Measurements from ENCODE around the gene HDDC2.

DNA sequence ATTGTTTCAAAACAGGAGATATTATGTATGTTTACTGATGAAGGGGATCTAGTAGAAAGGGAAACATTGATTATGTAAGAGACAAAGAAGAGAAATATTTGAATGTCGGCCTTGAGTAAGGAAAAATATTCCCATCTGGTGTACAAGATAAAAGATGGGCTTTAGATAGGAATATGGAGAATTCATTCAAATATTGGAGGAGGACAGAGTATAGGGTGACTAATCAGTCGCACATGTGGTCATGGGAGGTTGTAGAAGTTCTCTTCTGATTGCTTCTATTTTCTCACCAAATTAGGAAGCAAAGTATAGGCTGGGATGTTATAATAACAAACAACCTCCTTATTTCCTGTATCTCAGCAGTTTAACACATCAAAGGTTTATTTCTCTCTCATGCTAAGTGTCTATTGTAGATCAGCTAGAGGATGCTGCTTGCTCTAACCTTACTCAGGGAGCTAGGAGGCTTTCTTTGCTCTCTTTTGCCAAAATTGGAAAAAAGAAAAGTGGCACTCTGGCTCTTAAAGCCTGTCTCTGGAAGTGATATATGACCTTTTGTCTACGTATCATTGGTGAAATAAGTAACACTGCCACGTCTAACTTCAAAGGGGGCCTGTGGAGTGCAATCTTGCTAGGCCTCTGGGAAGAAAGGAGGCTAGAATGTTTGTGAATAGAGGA is 1.2 kb upstream of the HDDC2 start:
- TF ChIP-seq, protein P1, sequence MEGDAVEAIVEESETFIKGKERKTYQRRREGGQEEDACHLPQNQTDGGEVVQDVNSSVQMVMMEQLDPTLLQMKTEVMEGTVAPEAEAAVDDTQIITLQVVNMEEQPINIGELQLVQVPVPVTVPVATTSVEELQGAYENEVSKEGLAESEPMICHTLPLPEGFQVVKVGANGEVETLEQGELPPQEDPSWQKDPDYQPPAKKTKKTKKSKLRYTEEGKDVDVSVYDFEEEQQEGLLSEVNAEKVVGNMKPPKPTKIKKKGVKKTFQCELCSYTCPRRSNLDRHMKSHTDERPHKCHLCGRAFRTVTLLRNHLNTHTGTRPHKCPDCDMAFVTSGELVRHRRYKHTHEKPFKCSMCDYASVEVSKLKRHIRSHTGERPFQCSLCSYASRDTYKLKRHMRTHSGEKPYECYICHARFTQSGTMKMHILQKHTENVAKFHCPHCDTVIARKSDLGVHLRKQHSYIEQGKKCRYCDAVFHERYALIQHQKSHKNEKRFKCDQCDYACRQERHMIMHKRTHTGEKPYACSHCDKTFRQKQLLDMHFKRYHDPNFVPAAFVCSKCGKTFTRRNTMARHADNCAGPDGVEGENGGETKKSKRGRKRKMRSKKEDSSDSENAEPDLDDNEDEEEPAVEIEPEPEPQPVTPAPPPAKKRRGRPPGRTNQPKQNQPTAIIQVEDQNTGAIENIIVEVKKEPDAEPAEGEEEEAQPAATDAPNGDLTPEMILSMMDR (conservative IDR thresholded peaks at IDR 0.05; ENCODE audit: low read depth in 2 of 2), result no peak
- TF ChIP-seq EZH2 (IDR thresholded peaks at IDR 0.05; ENCODE audit: low read depth, unreplicated experiment) (no peak), POLR2AphosphoS5 (IDR thresholded peaks at IDR 0.05; ENCODE audit: low read depth) (no peak), STAT1 (IDR thresholded peaks at IDR 0.05; ENCODE audit: unreplicated experiment) (no peak), CREB1 (CRISPR knock-in tag; IDR thresholded peaks at IDR 0.05; ENCODE audit: low read depth) (no peak), EZH2phosphoT487 (IDR thresholded peaks at IDR 0.05; ENCODE audit: unreplicated experiment) (no peak), JUNB (IDR thresholded peaks at IDR 0.05; ENCODE audit: unreplicated experiment) (no peak)
- TF ChIP-seq, protein P2, sequence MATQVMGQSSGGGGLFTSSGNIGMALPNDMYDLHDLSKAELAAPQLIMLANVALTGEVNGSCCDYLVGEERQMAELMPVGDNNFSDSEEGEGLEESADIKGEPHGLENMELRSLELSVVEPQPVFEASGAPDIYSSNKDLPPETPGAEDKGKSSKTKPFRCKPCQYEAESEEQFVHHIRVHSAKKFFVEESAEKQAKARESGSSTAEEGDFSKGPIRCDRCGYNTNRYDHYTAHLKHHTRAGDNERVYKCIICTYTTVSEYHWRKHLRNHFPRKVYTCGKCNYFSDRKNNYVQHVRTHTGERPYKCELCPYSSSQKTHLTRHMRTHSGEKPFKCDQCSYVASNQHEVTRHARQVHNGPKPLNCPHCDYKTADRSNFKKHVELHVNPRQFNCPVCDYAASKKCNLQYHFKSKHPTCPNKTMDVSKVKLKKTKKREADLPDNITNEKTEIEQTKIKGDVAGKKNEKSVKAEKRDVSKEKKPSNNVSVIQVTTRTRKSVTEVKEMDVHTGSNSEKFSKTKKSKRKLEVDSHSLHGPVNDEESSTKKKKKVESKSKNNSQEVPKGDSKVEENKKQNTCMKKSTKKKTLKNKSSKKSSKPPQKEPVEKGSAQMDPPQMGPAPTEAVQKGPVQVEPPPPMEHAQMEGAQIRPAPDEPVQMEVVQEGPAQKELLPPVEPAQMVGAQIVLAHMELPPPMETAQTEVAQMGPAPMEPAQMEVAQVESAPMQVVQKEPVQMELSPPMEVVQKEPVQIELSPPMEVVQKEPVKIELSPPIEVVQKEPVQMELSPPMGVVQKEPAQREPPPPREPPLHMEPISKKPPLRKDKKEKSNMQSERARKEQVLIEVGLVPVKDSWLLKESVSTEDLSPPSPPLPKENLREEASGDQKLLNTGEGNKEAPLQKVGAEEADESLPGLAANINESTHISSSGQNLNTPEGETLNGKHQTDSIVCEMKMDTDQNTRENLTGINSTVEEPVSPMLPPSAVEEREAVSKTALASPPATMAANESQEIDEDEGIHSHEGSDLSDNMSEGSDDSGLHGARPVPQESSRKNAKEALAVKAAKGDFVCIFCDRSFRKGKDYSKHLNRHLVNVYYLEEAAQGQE (IDR thresholded peaks at IDR 0.05; ENCODE audit: unreplicated experiment), result no peak
- TF ChIP-seq, protein P3, sequence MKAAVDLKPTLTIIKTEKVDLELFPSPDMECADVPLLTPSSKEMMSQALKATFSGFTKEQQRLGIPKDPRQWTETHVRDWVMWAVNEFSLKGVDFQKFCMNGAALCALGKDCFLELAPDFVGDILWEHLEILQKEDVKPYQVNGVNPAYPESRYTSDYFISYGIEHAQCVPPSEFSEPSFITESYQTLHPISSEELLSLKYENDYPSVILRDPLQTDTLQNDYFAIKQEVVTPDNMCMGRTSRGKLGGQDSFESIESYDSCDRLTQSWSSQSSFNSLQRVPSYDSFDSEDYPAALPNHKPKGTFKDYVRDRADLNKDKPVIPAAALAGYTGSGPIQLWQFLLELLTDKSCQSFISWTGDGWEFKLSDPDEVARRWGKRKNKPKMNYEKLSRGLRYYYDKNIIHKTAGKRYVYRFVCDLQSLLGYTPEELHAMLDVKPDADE (IDR thresholded peaks at IDR 0.05), result no peak
- TF ChIP-seq, protein P4, sequence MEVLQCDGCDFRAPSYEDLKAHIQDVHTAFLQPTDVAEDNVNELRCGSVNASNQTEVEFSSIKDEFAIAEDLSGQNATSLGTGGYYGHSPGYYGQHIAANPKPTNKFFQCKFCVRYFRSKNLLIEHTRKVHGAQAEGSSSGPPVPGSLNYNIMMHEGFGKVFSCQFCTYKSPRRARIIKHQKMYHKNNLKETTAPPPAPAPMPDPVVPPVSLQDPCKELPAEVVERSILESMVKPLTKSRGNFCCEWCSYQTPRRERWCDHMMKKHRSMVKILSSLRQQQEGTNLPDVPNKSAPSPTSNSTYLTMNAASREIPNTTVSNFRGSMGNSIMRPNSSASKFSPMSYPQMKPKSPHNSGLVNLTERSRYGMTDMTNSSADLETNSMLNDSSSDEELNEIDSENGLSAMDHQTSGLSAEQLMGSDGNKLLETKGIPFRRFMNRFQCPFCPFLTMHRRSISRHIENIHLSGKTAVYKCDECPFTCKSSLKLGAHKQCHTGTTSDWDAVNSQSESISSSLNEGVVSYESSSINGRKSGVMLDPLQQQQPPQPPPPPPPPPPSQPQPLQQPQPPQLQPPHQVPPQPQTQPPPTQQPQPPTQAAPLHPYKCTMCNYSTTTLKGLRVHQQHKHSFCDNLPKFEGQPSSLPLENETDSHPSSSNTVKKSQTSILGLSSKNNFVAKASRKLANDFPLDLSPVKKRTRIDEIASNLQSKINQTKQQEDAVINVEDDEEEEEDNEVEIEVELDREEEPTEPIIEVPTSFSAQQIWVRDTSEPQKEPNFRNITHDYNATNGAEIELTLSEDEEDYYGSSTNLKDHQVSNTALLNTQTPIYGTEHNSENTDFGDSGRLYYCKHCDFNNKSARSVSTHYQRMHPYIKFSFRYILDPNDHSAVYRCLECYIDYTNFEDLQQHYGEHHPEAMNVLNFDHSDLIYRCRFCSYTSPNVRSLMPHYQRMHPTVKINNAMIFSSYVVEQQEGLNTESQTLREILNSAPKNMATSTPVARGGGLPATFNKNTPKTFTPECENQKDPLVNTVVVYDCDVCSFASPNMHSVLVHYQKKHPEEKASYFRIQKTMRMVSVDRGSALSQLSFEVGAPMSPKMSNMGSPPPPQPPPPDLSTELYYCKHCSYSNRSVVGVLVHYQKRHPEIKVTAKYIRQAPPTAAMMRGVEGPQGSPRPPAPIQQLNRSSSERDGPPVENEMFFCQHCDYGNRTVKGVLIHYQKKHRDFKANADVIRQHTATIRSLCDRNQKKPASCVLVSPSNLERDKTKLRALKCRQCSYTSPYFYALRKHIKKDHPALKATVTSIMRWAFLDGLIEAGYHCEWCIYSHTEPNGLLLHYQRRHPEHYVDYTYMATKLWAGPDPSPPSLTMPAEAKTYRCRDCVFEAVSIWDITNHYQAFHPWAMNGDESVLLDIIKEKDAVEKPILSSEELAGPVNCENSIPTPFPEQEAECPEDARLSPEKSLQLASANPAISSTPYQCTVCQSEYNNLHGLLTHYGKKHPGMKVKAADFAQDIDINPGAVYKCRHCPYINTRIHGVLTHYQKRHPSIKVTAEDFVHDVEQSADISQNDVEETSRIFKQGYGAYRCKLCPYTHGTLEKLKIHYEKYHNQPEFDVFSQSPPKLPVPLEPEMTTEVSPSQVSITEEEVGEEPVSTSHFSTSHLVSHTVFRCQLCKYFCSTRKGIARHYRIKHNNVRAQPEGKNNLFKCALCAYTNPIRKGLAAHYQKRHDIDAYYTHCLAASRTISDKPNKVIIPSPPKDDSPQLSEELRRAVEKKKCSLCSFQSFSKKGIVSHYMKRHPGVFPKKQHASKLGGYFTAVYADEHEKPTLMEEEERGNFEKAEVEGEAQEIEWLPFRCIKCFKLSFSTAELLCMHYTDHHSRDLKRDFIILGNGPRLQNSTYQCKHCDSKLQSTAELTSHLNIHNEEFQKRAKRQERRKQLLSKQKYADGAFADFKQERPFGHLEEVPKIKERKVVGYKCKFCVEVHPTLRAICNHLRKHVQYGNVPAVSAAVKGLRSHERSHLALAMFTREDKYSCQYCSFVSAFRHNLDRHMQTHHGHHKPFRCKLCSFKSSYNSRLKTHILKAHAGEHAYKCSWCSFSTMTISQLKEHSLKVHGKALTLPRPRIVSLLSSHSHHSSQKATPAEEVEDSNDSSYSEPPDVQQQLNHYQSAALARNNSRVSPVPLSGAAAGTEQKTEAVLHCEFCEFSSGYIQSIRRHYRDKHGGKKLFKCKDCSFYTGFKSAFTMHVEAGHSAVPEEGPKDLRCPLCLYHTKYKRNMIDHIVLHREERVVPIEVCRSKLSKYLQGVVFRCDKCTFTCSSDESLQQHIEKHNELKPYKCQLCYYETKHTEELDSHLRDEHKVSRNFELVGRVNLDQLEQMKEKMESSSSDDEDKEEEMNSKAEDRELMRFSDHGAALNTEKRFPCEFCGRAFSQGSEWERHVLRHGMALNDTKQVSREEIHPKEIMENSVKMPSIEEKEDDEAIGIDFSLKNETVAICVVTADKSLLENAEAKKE (CRISPR knock-in tag; IDR thresholded peaks at IDR 0.05), result no peak
